Measurements from ENCODE around the gene ZNF248.

DNA sequence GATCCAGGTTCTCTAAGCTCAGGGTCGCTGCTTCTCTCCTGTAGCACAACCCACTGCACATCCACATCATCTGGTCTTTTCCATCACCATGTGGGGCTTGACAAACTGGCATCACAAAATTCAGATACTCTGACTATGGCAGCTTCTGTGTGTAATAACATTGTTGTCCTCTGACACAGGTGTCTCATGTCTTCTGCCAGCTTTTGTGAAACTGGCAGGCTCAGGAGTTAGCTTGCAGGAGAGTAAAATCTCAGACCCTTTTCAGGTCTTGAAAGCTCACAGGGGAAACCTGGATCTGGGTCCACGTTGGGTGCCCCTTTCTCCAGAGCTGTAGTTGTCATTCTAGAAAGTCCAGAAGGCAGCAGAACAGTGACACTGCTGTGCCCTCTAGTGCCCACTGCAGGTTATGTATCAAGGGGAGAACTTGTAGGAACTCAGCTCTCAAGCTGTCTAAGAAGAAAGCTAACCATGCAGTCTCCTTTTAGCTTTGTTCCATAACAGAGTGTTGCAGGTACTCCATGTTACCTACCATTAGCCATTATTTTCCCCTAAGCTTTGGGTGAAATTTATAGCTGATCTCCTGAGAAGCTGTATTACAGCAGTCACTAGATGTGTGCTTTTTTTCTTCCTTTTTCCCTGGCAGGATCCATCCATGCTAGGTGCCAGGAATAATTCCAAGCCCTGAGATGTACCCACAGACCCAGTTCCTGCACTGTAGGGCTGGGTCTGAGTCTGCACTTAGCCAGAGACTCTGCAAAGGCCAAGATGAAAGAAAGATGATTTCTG, 102.7 kb downstream of the ZNF248 start:
- no peak for TF ChIP-seq EZH2 (IDR thresholded peaks at IDR 0.05; ENCODE audit: insufficient read depth, poor library complexity, severe bottlenecking)
- no peak for TF ChIP-seq EZH2phosphoT487 (IDR thresholded peaks at IDR 0.05; ENCODE audit: insufficient read depth, low read depth)
